Spleen (tissue), 13 donors: ENCODE data around the gene PGS1. TPM values are rescaled to one million over a fixed set of nuclear protein-coding genes. Genes with fewer than 3 reads are reported as not detected.
A peak's percentile ranks its signal among the peaks of the same experiment; 100 is the strongest.
"Not testable (repeated sequence)": the region's sequence is repeated elsewhere in the genome, so short reads cannot be mapped to it uniquely, and the experiment has no call there.

ENCODE experiments used
- DNase-seq: peaks from one replicate; pipeline ENCODE4 v3.0.0-alpha.2; 2020
- H3K27ac ChIP-seq, 8 donors: fragments of 200-600 bp; sonication (generic) in 7 of 8; 1 replicate in 4 of 8; 2 replicates in 4 of 8; pipeline versions ENCODE4 v1.5.0 to v1.8.0; 2016 to 2021; ENCODE audit warnings: inconsistent platforms in 4 of 8, mild to moderate bottlenecking in 4 of 8, moderate library complexity in 1 of 8
- H3K27me3 ChIP-seq, 7 donors: fragments of 200-600 bp; sonication (generic) in 6 of 7; replicated peaks in 1 of 7; 1 replicate in 4 of 7; 2 replicates in 3 of 7; pipeline versions ENCODE4 v1.5.0 to v1.8.0; 2016 to 2021; ENCODE audit warnings: inconsistent platforms in 3 of 7, mild to moderate bottlenecking in 1 of 7
- H3K36me3 ChIP-seq, 6 donors: fragments of 200-600 bp; sonication (generic) in 5 of 6; 1 replicate in 4 of 6; 2 replicates in 2 of 6; pipeline versions ENCODE4 v1.5.0 to v1.8.0; 2016 to 2021; ENCODE audit warnings: inconsistent platforms in 2 of 6
- H3K4me1 ChIP-seq, 6 donors: fragments of 200-600 bp; sonication (generic) in 5 of 6; 1 replicate in 3 of 6; 2 replicates in 3 of 6; pipeline versions ENCODE4 v1.5.0 to v1.8.0; 2016 to 2021; ENCODE audit warnings: inconsistent platforms in 3 of 6
- H3K4me3 ChIP-seq, 8 donors: fragments of 200-600 bp; sonication (generic) in 7 of 8; 1 replicate in 4 of 8; 2 replicates in 4 of 8; pipeline versions ENCODE4 v1.5.0 to v1.8.0; 2016 to 2021; ENCODE audit warnings: inconsistent platforms in 4 of 8, mild to moderate bottlenecking in 4 of 8, moderate library complexity in 2 of 8
- H3K9me3 ChIP-seq, 8 donors: fragments of 200-600 bp; sonication (generic) in 7 of 8; 1 replicate in 4 of 8; 2 replicates in 4 of 8; pipeline versions ENCODE4 v1.5.0 to v1.8.0; 2016 to 2021; ENCODE audit warnings: inconsistent platforms in 4 of 8
- POLR2A ChIP-seq, 3 donors: fragments of 450-650 bp; IDR thresholded peaks; one replicate each; pipeline ENCODE4 v1.5.1; 2017; ENCODE audit warnings: antibody characterized with exemption in 3 of 3, mild to moderate bottlenecking in 1 of 3
- POLR2AphosphoS5 ChIP-seq, 3 donors: sonication (generic); formaldehyde crosslinking; IDR thresholded peaks; one replicate each; pipeline ENCODE4 v1.5.1; 2017; ENCODE audit warnings: antibody characterized with exemption in 3 of 3
- WGBS, 5 donors: extraction: QIAGEN DNeasy Blood & Tissue Kit in 3 of 5; methylation state at CpG; one replicate each; pipeline versions ENCODE4 v1.1.5 to v1.1.7; 2013 to 2018; 5-methylcytosine and 5-hydroxymethylcytosine counted together
- intact Hi-C: fragments of 100-400 bp; cut with DNase I; formaldehyde crosslinking; loops from one replicate; pipeline ENCODE4 v1.15.0; 2023; ENCODE audit warnings: low total_unique reads
- long read RNA-seq, 2 donors: transcript quantifications; one replicate each; lab custom pipeline, GENCODE V29; 2026
- polyA plus RNA-seq, 3 donors: library from polyadenylated mRNA; stranded (reverse); fragments of 200-250 nt; gene quantifications; one replicate each; pipeline ENCODE4 v1.2.1, GENCODE V29; 2013
- total RNA-seq, 7 donors: library from RNA; depleted of rRNA in 3 of 7; stranded (reverse); fragments of >200 nt in 3 of 7; fragmentation: NEBNext Ultra II Directional in 4 of 7; extraction: Animal tissue kit (Norgen Biotek cat#: 25700) in 4 of 7; gene quantifications; one replicate each; pipeline versions ENCODE4 v1.1.0 to v1.2.1, GENCODE V29; 2016 to 2021
- TF ChIP-seq, protein P1 (sequence below), 11 experiments: fragments of 200-600 bp in 7 of 11; fragments of 450-650 bp in 4 of 11; sonication (generic) in 4 of 11; IDR thresholded peaks in 8 of 11; conservative IDR thresholded peaks in 3 of 11; 1 replicate in 7 of 11; 2 replicates in 4 of 11; pipeline versions ENCODE4 v1.4.0 to v1.8.0; 2016 to 2021; ENCODE audit warnings: antibody characterized with exemption in 11 of 11, inconsistent platforms in 4 of 11, mild to moderate bottlenecking in 1 of 11
- donor health status: healthy with polysubstance abuse.
- donor health status: DM: no; HTN: no; CAD: no; lungs with moderate emphysema.
- donor health status: DM: no; HTN: no; CAD: no.
- donor health status: Bipolar disorder and iron deficiency.
- donor health status: healthy.
- donor health status: DM: no; HTN: no; CAD: no.
- donor health status: DM: yes; HTN: yes; CAD: no.

The PGS1 gene
- 100 to 1,000 TPM in 6 of 7 donors, 10 to 100 TPM in 1; 60.1 to 217 (median 112) TPM for total RNA-seq
- 10 to 100 TPM; 20.0 to 34.7 (median 20.5) TPM for polyA plus RNA-seq
- long read RNA-seq, donor 1, partial matches to known transcripts: 0 of 3 reads
- long read RNA-seq, donor 1, other reads (novel, unspliced or antisense): 0 of 3 reads
- long read RNA-seq, donor 2, partial matches to known transcripts: 0 of 2 reads
- long read RNA-seq, donor 2, other reads (novel, unspliced or antisense): 0 of 2 reads

DNA sequence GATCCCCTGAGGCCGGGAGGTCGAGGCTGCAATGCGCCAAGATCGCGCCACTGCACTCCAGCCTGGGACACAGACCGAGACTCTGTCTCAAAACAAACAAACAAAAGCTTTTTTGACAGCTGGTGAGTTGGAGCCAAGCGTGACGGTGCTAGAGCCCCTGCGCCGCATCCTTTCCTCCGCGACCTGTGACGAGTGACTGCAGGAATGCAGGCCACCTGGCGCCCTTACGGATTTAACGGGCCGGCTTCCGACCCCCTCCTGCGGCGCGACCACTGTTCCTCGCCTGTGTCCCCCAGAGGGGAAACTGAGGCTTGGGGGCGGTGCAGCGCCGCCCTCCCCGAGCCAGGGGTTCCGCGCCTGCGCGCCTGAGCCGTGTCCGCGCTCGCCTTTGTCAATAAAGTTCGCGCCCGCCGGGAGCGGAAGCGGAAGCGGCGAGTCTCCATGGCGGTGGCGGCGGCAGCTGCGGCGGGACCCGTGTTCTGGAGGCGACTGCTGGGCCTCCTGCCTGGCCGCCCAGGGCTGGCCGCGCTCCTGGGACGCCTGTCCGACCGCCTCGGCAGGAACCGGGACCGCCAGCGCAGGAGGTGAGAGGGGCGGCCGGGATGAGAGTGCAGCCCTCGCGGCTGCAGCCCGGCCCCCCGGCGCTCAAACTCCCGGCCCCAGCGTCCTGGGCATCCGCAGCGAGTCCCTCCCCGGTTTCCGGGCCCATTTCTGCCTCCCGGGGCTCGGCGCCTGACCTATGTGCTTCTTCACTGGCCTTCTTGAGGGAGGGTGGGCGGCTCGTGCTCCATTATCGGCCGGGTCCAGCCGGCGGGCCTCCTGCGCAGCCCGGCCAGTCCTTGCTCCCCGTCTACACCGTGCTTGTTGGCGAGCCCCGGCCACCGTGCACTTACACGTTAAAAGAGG lies at the start of gene PGS1:
Gene PGS1, plus strand, starts transcription at position 425 of the 906 bp plus-strand sequence. Its CDS starts 17 bp downstream, at position 442.
- TF ChIP-seq POLR2AphosphoS5 (IDR thresholded peaks at IDR 0.05): peak; percentile 98 to 99 (median 98)
- TF ChIP-seq POLR2A (IDR thresholded peaks at IDR 0.05): peak in 2 of 3 donors; percentile 7 to 91
- TF ChIP-seq, protein P1, sequence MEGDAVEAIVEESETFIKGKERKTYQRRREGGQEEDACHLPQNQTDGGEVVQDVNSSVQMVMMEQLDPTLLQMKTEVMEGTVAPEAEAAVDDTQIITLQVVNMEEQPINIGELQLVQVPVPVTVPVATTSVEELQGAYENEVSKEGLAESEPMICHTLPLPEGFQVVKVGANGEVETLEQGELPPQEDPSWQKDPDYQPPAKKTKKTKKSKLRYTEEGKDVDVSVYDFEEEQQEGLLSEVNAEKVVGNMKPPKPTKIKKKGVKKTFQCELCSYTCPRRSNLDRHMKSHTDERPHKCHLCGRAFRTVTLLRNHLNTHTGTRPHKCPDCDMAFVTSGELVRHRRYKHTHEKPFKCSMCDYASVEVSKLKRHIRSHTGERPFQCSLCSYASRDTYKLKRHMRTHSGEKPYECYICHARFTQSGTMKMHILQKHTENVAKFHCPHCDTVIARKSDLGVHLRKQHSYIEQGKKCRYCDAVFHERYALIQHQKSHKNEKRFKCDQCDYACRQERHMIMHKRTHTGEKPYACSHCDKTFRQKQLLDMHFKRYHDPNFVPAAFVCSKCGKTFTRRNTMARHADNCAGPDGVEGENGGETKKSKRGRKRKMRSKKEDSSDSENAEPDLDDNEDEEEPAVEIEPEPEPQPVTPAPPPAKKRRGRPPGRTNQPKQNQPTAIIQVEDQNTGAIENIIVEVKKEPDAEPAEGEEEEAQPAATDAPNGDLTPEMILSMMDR (IDR thresholded peaks at IDR 0.05 in 8 of 11, conservative IDR thresholded peaks at IDR 0.05 in 3 of 11): peak in 1 of 11 experiments; percentile 33
- Histone ChIP-seq H3K4me1 (peaks cover 42 to 91% (median 71%) of the 10 kb centered on the region in 6 donors), H3K36me3 (peaks cover 0 to 17% (median 0%) of the 10 kb centered on the region in 6 donors), H3K27me3 (no peaks in the 10 kb centered on the region), H3K27ac (peak within 1 kb of the TSS; percentile 89 to 99 (median 94)), H3K9me3 (no peaks in the 10 kb centered on the region), H3K4me3 (peak within 1 kb of the TSS; percentile 92 to 99 (median 98))
- peak; percentile 96 for DNase-seq
- WGBS, 5 donors: 1 to 7% (median 2%) methylated on average over 20 to 89 of the region's 89 CpGs
- intact Hi-C loops: no loop called here

DNA sequence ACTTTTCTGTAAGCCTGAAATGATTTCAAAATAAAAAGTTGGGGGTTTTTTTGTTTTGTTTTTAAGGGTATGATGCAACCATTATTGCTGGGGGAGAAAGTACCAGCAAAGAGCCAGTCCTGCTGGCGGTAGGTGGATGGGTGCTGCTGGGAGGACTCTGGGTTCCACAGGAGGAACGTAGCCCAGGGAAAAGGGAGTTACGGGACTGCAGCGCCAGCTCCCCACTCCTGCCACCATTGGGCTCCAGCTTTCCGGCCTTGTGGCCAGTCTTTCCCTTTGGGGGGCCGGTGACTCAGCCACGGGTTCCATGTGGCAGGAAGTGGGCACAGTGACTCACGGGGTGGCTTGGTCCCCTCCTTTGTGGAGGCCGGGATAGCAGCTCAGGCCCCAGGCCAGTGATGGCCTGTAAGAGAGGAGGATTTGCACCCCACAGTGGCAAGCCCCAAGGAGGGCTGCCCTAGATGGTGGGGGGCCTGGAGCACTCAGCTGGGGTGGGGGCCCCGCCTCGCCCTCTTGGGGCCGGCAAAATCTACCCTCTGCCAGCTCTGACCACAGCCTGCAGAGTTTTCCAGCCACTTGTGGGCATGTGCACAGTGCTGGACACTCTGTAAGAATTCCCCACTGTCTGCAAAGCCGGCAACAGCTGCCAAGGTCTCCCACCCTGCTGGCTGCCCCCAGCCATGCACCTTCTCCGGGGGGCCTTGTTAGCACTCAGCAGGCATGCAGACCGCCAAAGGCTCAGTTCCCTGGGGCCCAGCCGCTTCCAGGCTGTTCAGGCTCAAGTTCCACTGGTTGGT lies 49.0 kb upstream of the PGS1 start:
- intact Hi-C loops: no loop called here
- Histone ChIP-seq H3K36me3 (no peaks in the 10 kb centered on the region), H3K9me3 (no peaks in the 10 kb centered on the region), H3K4me3 (no peak overlapping the region), H3K27me3 (peaks cover 0 to 4% (median 0%) of the 10 kb centered on the region in 7 donors), H3K4me1 (peaks cover 0 to 43% (median 20%) of the 10 kb centered on the region in 6 donors), H3K27ac (peak overlapping the region in 4 of 8 donors; percentile 9 to 59 (median 32))
- TF ChIP-seq POLR2A (IDR thresholded peaks at IDR 0.05): no peak
- TF ChIP-seq POLR2AphosphoS5 (IDR thresholded peaks at IDR 0.05): peak in 2 of 3 donors; percentile 20 to 35
- TF ChIP-seq, protein P1 (IDR thresholded peaks at IDR 0.05 in 8 of 11, conservative IDR thresholded peaks at IDR 0.05 in 3 of 11): no peak
- WGBS, 5 donors: 46 to 64% (median 54%) methylated on average over 12 to 16 of the region's 16 CpGs
- no peak for DNase-seq

DNA sequence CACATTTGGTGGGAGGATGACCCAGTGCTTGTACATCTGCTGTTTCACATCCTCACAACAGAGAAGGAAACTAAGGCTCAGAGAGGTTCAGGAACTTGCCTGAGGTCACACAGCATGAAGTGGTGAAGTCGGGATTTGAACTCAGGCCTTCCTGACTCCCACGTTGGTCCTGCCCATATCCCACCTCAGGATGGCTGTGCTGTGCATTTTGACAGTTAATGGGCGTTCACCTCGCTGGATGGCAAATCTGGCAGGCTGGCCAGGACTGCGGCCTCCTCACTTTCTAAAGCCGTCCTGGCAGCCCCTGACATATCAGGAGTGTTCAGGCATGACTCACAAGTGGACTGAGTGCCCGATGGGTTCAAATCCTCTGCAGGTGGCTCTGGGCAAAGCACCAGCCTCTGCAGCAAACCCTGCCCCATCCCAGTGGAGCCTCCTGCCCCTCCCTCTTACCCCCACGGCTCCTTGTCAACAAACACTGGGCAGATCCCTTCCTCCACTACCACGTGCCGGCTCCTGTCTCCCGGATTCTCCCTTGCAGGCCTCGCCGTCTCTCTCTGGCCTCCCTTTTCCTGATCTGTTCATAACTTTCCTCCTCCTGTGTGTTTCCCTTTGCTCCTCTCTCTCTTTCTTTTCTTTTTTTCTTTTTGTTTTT lies 47.8 kb upstream of the PGS1 start:
- no peaks in the 10 kb centered on the region for H3K9me3 ChIP-seq
- no peaks in the 10 kb centered on the region for H3K27me3 ChIP-seq
- WGBS, 5 donors: 80 to 90% (median 86%) methylated on average over 11 to 13 of the region's 13 CpGs
- no peak for DNase-seq
- no peaks in the 10 kb centered on the region for H3K36me3 ChIP-seq
- intact Hi-C loops: no loop called here
- no peak overlapping the region for H3K27ac ChIP-seq
- no peak overlapping the region for H3K4me3 ChIP-seq
- TF ChIP-seq POLR2A (IDR thresholded peaks at IDR 0.05) (no peak), POLR2AphosphoS5 (IDR thresholded peaks at IDR 0.05) (no peak)
- TF ChIP-seq, protein P1 (IDR thresholded peaks at IDR 0.05 in 8 of 11, conservative IDR thresholded peaks at IDR 0.05 in 3 of 11): no peak
- H3K4me1 ChIP-seq: peaks cover 0 to 35% (median 10%) of the 10 kb centered on the region in 6 donors

DNA sequence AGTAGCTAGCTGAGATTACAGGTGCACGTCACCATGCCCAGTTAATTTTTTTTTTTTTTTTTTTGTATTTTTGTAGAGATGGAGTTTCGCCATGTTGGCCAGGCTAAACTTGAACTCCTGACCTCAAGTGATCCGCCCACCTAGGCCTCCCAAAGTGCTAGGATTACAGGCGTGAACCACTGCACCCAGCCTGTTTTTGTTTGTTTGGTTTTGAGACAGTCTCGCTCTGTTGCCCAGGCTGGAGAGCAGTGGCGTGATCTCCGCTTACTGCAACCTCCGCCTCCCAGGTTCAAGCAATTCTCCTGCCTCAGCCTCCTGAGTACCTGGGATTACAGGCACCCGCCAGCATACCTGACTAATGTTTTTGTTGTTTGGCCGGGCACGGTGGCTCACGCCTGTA lies 47.1 kb upstream of the PGS1 start:
- H3K27me3 ChIP-seq, H3K27ac ChIP-seq, DNase-seq, intact Hi-C loops, H3K9me3 ChIP-seq, H3K36me3 ChIP-seq, H3K4me3 ChIP-seq: not testable (repeated sequence)
- peaks cover 0 to 36% (median 9%) of the 10 kb centered on the region in 6 donors for H3K4me1 ChIP-seq
- 84 to 91% (median 87%) methylated on average over 12 of the region's 12 CpGs for WGBS, 5 donors
